Measurements from ENCODE around the gene PHACTR1.

The PHACTR1 gene

GRCh38 chr6:13289789-13290318, 573.3 kb downstream of the PHACTR1 start:
- no peak for DNase-seq (ENCODE audit: low read depth in 2 of 2)

- no peak for DNase-seq (ENCODE audit: low read depth in 2 of 2)
These were observed 573.8 kb downstream of the PHACTR1 start for GRCh38 chr6:13290335-13290734.

- DNase-seq (ENCODE audit: low read depth in 2 of 2): no peak
These were observed 576.2 kb downstream of the PHACTR1 start for GRCh38 chr6:13292774-13293173.

GRCh38 chr6:13294499-13295069, 578.0 kb downstream of the PHACTR1 start:
- DNase-seq (ENCODE audit: low read depth in 2 of 2): no peak

- no peak for DNase-seq (ENCODE audit: low read depth in 2 of 2)
These were observed 579.0 kb downstream of the PHACTR1 start for GRCh38 chr6:13295576-13295975.

- DNase-seq (ENCODE audit: low read depth in 2 of 2): no peak
These were observed 580.0 kb downstream of the PHACTR1 start for GRCh38 chr6:13296536-13296997.

- DNase-seq (ENCODE audit: low read depth in 2 of 2): no peak
These were observed 580.8 kb downstream of the PHACTR1 start for GRCh38 chr6:13297391-13297790.

- DNase-seq (ENCODE audit: low read depth in 2 of 2): no peak
These were observed 581.9 kb downstream of the PHACTR1 start for GRCh38 chr6:13298446-13298845.

GRCh38 chr6:13299403-13299821, 582.8 kb downstream of the PHACTR1 start:
- DNase-seq (ENCODE audit: low read depth in 2 of 2): no peak

- no peak for DNase-seq (ENCODE audit: low read depth in 2 of 2)
These were observed 583.4 kb downstream of the PHACTR1 start for GRCh38 chr6:13299918-13300317.

GRCh38 chr6:13300643-13301590, 584.4 kb downstream of the PHACTR1 start:
- DNase-seq (ENCODE audit: low read depth in 2 of 2): no peak

- no peak for DNase-seq (ENCODE audit: low read depth in 2 of 2)
These were observed 585.7 kb downstream of the PHACTR1 start for GRCh38 chr6:13302291-13302690.

- no peak for DNase-seq (ENCODE audit: low read depth in 2 of 2)
These were observed 586.4 kb downstream of the PHACTR1 start for GRCh38 chr6:13302751-13303667.

GRCh38 chr6:13303668-13304017, 587.1 kb downstream of the PHACTR1 start:
- DNase-seq (ENCODE audit: low read depth in 2 of 2): no peak

GRCh38 chr6:13304101-13304500, 587.5 kb downstream of the PHACTR1 start:
- DNase-seq (ENCODE audit: low read depth in 2 of 2): no peak

- no peak for DNase-seq (ENCODE audit: low read depth in 2 of 2)
These were observed 588.2 kb downstream of the PHACTR1 start for GRCh38 chr6:13304580-13305260.

- no peak for DNase-seq (ENCODE audit: low read depth in 2 of 2)
These were observed 588.7 kb downstream of the PHACTR1 start for GRCh38 chr6:13305288-13305687.

GRCh38 chr6:13305791-13306190, 589.2 kb downstream of the PHACTR1 start:
- no peak for DNase-seq (ENCODE audit: low read depth in 2 of 2)

- DNase-seq (ENCODE audit: low read depth in 2 of 2): no peak
These were observed 591.0 kb downstream of the PHACTR1 start for GRCh38 chr6:13307508-13307995.

- no peak for DNase-seq (ENCODE audit: low read depth in 2 of 2)
These were observed 591.8 kb downstream of the PHACTR1 start for GRCh38 chr6:13308332-13308731.

- DNase-seq (ENCODE audit: low read depth in 2 of 2): no peak
These were observed 594.6 kb downstream of the PHACTR1 start for GRCh38 chr6:13311155-13311554.
